OCI-LY7 (cell line): ENCODE data around the gene STAB1.

Source experiments
- EZH2phosphoT487 ChIP-seq: fragments of 200-600 bp; sonication (generic); IDR thresholded peaks from 2 replicates; pipeline ENCODE4 v1.6.1; 2018; ENCODE audit warnings: low read depth, borderline replicate concordance, mild to moderate bottlenecking, mixed run types, antibody characterized with exemption, low read length, moderate library complexity, mixed read lengths
- TF ChIP-seq, protein P1 (sequence below): fragments of 200-600 bp; sonication (generic); conservative IDR thresholded peaks from 2 replicates; pipeline ENCODE4 v1.5.1; 2014; ENCODE audit warnings: mild to moderate bottlenecking, antibody characterized with exemption, low read length, moderate library complexity, mixed read lengths

DNA sequence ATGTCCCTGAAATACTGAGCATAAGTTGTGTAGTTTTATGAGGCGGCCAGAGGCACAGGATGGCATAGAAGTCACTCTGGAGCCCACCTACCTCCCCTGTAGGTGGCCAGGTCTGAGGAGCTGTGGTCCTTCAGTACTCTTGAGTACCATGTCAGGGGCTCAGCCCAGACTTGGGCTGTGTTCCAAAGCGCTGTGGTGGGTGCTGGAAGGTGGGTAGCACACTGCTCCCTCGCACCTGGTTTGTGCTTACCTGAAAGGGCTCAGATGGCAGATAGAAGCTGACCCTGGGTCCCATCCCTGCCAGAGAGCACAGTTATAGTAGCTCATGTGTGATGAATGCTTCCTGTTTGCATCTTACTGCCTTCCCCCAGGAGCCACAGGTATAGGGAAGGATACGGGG, 24.2 kb upstream of the STAB1 start:
- no peak for TF ChIP-seq EZH2phosphoT487
- TF ChIP-seq, protein P1, sequence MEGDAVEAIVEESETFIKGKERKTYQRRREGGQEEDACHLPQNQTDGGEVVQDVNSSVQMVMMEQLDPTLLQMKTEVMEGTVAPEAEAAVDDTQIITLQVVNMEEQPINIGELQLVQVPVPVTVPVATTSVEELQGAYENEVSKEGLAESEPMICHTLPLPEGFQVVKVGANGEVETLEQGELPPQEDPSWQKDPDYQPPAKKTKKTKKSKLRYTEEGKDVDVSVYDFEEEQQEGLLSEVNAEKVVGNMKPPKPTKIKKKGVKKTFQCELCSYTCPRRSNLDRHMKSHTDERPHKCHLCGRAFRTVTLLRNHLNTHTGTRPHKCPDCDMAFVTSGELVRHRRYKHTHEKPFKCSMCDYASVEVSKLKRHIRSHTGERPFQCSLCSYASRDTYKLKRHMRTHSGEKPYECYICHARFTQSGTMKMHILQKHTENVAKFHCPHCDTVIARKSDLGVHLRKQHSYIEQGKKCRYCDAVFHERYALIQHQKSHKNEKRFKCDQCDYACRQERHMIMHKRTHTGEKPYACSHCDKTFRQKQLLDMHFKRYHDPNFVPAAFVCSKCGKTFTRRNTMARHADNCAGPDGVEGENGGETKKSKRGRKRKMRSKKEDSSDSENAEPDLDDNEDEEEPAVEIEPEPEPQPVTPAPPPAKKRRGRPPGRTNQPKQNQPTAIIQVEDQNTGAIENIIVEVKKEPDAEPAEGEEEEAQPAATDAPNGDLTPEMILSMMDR = no peak
